Choroid plexus epithelial cell (primary cell): ENCODE data around the gene SMIM10L2A.

ENCODE experiments used
- DNase-seq: peaks from one replicate; pipeline ENCODE4 v3.0.0-alpha.2; 2010; ENCODE audit warnings: low read depth
- H3K4me3 ChIP-seq: 2 replicates; pipeline ENCODE4 v1.5.1; 2011; ENCODE audit warnings: low read depth, mild to moderate bottlenecking, control low read depth, low read length, moderate library complexity
- CTCF ChIP-seq: conservative IDR thresholded peaks from 2 replicates; pipeline ENCODE4 v1.5.1; 2011; ENCODE audit warnings: low read depth, mild to moderate bottlenecking, control low read depth, inconsistent platforms, low read length, moderate library complexity

SMIM10L2A gene

DNA sequence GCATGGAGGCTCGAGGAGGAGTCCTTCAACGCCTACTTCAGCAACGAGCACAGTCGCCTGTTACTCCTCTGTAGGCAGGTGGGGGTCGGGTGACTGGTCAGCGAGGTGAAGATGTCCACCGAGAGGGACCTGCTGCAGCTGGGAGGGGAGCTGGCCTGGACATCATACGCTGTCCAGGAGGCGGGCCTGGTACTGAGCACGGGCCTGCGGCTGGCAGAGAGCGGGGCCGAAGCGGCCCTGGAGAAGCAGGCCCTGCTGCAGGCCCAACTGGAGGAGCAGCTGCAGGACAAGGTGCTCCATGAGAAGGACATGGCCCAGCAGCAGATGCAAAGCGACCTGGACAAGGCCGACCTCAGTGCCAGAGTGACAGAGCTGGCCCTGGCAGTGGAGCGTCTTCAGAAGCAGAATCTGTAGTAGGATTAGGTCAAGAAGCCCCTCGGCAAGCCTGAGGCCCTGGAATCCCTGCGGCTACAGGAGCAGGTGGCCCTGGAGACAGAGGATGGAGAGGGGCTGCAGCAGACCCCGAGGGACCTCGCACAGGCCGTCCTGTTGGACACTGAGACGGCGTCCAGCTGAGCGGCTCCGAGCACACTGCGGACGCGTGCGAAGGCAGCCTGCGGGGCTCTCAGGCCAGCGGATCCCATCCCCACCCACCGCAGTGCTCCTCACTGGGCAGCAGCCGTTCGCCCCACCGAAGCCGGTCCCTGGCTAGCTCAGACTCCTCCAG is 11.9 kb downstream of the SMIM10L2A start:
- no peak overlapping the region for H3K4me3 ChIP-seq
- DNase-seq, result no peak
- TF ChIP-seq CTCF, result no peak

DNA sequence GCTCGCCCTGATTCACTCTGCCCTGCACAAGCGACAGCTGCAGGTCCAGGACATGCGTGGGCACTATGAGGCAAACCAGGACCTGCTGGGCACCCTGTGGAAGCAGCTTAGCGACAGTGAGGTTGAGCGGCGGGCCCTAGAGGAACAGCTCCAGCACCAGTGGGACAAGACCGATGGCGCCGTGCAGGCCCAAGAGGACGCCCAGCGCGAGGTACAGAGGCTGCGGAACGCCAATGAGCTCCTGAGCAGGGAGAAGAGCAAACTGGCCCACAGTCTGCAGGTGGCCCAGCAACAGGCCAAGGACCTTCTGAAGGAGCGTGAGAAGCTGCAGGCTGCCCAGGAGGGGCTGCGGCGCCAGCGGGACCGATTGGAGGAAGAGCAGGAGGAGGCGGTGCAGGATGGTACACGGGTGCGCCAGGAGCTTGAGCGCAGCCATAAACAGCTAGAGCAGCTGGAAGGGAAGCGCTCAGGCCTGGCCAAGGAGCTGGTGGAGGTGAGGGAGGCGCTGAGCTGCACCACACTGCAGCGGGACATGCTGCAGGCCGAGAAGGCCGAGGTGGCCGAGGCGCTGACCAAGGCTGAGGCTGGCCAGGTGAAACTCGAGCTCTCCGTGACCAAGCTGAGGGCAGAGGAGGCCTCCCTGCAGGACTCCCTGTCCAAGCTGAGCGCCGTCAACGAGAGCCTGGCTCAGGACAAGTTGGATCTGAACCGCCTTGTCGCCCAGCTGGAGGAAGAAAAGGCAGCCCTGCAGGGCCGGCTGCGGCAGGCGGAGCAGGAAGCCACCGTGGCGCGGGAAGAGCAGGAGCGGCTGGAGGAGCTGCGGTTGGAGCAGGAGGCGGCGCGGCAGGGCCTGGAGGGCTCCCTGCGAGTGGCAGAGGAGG is 12.8 kb downstream of the SMIM10L2A start:
- no peak overlapping the region for H3K4me3 ChIP-seq
- TF ChIP-seq CTCF, result no peak
- DNase-seq, result no peak

DNA sequence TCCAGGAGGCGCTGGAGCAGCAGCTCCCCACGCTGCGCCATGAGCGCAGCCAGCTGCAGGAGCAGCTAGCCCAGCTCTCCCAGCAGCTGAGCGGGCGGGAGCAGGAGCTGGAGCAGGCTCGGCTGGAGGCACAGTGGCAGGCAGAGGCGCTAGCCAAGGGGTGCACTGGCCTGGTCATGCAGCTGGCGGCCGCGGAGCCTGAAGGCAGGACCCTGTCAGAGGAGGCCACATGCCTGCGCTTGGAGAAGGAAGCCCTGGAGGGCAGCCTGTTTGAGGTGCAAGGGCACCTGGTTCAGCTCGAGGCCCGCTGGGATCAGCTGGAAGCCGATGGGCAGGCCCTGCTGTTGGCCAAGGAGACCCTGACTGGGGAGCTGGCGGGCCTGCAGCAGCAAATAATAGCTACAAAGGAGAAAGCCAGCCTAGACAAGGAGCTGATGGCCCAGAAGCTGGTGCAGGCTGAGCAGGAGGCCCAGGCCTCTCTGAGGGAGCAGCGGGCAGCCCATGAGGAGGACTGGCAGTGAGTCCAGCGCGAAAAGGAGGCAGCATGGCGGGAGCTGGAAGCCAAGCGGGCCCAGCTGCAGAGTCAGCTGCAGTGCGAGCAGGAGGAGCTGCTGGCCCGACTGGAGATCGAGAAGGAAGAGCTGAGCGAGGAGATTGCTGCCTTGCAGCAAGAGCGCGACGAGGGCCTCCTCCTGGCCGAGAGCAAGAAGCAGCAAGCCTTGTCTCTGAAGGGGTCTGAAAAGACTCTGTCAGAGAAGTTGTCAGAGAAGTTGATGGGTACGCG is 13.6 kb downstream of the SMIM10L2A start:
- no peak for DNase-seq
- H3K4me3 ChIP-seq, result no peak overlapping the region
- TF ChIP-seq CTCF, result no peak

DNA sequence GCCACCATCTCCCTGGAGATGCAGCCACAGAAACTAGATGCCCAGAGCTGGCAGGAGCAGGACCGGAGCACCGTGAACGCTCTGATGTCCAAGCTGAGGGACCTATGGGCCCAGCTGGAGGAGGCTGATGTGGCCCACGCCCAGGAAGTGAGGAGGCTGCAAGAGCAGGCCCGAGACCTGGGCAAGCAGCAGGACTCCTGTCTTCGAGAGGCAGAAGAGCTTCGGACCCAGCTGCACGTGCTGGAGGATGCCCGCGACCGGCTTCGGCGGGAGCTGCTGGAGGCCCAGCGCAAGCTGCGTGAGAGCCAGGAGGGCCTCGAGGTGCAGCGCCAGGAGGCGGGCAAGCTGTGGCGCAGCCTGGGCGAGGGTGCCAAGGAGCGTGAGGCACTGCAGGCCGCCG is 14.2 kb downstream of the SMIM10L2A start:
- no peak for DNase-seq

GRCh38 chrX:135436456-135436855 is 14.7 kb downstream of the SMIM10L2A start:
- no peak for TF ChIP-seq CTCF
- no peak overlapping the region for H3K4me3 ChIP-seq
- DNase-seq, result no peak

More for the DNA sequence above, 14.2 kb downstream of the SMIM10L2A start:
- H3K4me3 ChIP-seq, result no peak overlapping the region
- TF ChIP-seq CTCF, result no peak

DNA sequence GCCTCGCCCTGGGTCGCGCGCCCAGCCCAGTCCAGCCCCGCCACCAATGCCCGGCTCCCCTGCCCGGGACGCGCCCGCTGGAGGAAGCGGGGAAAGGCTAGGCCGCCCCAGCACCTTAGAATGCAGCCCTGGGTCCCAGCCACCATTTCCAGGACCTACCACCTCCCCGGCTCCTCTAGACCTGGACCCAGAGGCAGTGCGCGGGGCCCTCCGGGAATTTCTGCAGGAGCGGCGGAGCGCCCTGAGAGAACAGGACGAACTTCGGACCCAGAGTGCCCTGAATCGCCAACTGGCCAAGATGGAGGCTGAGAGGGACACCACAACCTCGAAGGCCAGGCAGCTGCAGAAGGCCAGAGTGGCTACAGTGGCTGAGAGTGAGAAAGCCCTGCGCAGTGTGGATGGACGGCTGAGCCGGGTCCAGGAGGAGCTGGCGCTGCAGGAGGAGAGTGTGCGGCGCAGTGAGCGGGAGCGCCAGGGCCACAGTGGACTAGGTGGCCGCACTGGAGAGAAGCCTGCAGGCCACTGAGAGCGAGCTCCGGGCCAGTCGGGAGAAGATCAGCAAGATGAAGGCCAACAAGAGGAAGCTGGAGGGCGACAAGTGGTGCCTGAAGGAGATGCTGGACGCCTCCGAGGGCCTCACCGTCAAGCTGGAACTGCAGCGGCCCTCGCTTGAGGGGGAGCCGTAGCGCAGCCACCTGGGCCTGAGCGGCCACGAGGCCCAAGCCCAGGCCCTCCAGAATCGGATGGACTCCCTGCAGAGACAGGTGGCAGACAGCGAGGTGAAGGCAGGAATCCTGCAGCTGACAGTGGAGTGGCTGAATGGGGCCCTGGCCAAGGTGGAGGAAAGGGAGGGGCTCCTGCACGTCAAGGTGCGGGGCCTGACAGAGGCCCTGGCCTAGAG is 15.5 kb downstream of the SMIM10L2A start:
- no peak overlapping the region for H3K4me3 ChIP-seq
- no peak for TF ChIP-seq CTCF
- DNase-seq, result no peak
